EL (cell line): Measurements from ENCODE around the gene PCP4L1.

Experiments
- DNase-seq: peaks from one replicate; pipeline ENCODE4 v3.0.0-alpha.2; 2016

Gene PCP4L1

DNA sequence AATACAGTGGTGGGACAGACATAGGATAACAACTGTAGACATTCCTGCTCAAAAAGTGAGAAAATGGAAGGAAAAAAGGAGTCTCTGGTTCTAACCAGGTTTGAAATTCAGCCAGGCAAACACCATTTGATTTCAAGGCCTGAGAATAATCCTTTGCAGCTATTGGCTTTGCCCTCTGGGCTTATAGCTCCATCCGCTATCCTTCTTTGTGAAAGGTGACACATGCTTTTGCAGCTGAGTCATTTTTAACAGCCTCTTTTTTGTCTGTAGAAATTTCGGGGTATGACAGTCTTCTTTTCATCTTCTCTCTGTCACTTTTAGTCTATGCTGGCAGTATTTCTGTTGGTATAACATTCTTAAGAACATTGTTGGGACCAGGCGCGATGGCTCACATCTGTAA lies 71.8 kb downstream of the PCP4L1 start:
- peak; percentile 62 for DNase-seq

DNA sequence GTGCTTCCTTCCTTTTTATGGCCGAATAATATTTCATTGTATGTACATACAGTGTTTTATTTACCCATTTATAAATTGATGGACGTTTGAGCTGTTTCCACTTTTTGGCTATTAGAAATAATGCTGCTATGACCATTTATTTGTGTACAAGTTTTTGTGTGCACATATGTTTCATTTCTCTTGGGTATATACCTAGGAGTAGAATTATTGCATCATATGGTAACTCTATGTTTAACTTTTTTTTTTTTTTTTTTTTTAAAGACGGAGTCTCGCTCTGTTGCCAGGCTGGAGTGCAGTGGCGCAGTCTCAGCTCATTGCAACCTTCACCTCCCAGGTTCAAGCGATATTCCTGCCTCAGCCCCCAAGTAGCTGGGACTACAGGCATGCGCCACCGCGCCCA lies 74.6 kb downstream of the PCP4L1 start:
- no peak for DNase-seq
